HG02884 (cell line): Measurements from ENCODE around the gene SMC3.
A peak's percentile ranks its signal among the peaks of the same experiment; 100 is the strongest.
"Not testable (repeated sequence)": the region's sequence is repeated elsewhere in the genome, so short reads cannot be mapped to it uniquely, and the experiment has no call there.

ENCODE experiments used
- ATAC-seq: cut with Tn5 transposase; IDR thresholded peaks from one replicate; pipeline ENCODE4 v1.9.1; 2021; ENCODE audit warnings: mild to moderate bottlenecking, moderate library complexity; ENCODE audit not compliant: unreplicated experiment

Gene SMC3

GRCh38 chr10:110567201-110568054, at the start of gene SMC3:
Gene SMC3, plus strand, starts transcription at chr10:110567695. Its CDS starts 122 bp downstream, at chr10:110567817.
- peak; percentile 79 for ATAC-seq

DNA sequence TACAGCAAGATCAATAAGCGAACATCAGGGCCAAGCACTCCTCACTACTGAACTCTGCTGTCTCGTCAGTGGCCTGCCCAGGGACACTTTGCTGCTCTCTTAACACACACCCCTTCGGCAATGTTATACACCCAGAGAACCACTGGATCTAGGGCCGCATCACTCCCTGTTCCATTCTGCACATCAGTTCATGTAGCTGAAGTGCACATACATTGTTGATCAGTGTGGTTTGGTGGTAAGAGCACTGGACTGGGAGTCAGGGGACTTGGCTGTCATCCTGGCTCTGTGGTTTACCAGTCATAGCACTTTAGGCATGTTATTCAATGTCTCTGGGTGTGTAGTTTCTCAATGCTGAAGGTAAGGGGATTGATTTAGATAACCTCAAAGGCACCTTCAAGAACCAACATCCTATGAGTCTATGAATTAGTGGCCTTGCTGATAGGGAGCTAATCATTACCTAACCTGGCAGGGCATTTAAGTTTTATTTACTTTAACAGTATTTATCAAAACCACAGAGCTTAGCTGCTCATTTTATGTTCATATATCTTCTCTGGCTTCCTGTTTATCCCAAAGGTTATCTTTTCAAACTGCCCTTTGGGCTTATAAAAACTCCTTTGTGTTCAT, 45.0 kb upstream of the SMC3 start:
- no peak for ATAC-seq

- ATAC-seq = no peak
Observed at GRCh38 chr10:110523736-110524135, 43.8 kb upstream of the SMC3 start.

- no peak for ATAC-seq
Observed at GRCh38 chr10:110524179-110524858, 43.2 kb upstream of the SMC3 start.

DNA sequence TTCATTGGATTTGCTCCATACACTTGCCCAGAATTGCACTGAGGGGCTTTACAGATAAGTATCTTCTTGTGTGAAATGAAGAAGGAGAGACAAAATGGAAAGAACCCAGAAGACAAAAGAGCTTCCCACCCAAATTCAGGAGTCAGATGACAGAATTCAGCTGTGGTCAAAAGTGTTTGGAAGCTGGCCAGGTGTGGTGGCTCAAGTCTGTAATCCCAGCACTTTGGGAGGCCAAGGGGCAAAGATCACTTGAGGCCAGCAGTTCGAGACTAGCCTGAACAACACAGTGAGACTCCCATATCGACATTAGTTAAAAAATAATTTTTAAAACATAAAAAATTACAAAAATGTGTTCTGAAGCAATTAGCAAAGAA, 42.6 kb upstream of the SMC3 start:
- ATAC-seq = no peak

DNA sequence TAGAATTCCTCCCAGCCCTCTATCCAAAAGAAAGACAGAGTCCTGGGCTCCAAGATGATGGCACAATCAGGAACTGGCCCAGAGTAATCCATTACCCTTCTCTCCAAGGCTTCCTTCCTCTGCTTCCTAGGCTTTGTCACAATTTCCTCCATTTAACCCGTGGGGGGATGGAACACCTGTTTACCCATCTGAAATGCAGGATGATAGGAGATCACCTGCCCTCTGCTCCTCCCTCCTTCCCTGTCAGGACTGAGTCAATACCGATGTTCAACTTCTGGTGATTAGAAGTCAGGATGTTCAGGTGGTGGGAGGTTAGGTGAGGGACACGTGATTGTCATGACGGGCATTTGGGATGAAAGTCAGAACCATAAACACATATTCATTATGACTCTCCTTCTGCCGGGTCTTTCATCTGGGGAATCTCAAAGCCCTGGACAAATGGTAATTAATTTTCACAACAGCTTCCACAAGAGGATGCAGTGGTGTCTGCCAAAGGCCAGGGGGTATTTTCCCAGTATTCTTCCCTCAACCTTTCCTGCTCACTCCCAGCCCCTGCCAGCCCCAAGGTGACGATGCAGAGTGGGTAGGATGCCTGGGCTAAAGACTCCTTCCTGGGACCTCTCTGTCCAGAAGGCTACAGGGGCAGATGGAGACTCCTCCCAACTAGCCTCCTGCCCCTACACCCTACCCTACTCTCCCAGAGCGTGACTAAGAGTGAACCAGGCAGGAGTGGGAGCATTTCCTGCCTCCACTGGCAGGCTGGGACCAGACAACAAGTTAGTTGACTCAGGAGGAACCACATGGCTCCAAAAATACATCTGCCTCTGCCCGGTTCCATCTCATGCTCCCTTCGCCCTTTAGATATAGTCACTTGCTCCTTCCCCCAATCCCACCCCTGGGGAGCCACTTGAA, 41.9 kb upstream of the SMC3 start:
- no peak for ATAC-seq

- no peak for ATAC-seq
Observed at GRCh38 chr10:110527731-110528171, 39.7 kb upstream of the SMC3 start.

- peak; percentile 14 for ATAC-seq
Observed at GRCh38 chr10:110528224-110528996, 39.1 kb upstream of the SMC3 start.

- ATAC-seq = peak; percentile 89
Observed at GRCh38 chr10:110528997-110529524, 38.4 kb upstream of the SMC3 start.

DNA sequence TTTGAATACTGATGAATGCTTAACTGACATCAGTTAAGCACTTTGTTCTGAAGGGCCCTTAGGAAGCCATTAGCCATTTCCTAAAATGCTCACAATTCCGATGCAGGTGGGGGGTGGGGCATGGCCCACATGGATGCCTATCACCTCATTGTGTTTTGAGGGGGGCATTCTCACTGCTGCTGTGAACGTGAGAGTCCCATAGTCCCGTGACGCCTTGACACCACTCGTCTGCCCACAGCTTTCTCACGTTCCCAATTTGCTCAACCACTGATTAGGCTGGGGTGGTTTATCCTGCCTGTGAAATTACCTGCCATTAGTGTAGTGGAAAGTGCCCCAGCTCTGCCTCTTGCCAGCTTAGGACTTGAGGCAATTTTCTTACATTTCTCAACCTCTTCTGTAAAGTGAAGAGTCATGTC, 37.9 kb upstream of the SMC3 start:
- ATAC-seq = no peak

DNA sequence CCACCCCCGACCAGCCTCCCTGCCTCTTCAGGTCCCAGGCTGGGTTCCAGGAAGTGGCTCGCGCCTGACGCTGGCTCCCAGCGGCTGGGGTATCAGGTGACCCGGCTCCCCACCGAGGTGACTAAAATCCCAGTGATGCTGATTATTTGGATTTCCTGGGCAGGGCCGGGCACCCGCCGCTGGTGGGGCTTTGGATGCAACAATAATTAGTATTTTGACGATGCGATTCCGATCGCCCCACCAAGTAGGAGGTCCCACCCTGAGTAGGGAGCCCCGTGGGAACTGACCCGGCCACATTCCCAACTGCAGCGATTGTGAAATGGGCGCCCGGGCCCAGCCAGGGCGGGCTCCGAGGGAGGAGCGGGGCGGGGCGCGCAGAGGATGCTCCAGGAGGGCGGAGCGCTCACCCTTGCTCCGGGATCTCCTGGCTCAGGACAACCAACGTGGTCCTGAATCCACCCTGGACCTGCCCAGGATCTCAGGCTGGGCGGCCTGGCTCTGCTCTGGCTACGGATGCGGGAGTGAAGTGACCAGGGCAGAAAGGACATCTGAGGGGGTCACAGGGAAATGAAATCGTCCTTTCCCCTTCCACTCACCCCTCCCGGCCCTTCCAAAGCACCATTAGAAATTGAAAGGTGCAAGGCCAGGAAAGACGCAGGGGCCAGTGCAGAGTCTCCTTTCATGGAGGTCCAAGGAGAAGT, 37.2 kb upstream of the SMC3 start:
- no peak for ATAC-seq

DNA sequence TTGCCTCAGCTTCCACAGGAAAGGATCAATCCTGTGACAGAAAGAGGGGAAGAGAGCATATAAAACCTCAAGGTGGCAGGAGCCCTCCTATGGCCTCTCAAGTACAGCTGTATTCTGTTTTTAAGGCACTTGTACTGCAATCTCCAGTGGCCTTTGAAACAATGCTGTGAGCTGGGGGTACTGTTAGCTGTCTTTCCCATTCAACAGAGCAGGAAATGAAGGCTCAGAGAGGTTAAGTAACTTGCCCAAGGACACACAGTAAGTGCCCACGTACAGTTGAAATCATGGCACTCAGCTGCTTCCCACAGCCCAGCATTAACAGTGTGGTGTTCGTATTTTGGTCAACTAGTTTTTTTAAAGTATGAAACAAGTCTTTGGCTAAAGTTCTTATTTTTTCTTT, 35.8 kb upstream of the SMC3 start:
- no peak for ATAC-seq

GRCh38 chr10:110532628-110533027, 34.9 kb upstream of the SMC3 start:
- not testable (repeated sequence) for ATAC-seq

DNA sequence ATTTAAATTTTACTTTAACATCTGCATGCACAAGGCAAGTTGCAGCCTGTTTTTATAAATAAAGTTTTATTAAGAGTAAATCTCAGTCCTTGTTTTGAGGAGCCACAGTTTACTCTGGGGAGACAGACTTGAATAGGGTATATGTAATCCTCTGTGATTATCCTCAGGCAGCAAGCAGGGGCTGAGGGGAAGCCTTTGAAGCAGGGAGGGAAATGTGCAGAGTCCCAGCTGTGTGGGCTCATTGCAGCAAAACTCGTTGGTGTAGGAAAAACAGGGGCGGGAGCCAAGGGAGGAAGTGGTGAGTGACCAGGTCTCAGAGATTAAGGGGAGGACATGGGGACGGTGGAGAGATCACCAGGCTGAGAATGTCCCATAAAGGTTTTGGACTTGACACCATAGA, 34.3 kb upstream of the SMC3 start:
- no peak for ATAC-seq

- ATAC-seq = no peak
Observed at GRCh38 chr10:110534571-110534970, 32.9 kb upstream of the SMC3 start.

GRCh38 chr10:110535958-110536891, 31.3 kb upstream of the SMC3 start:
- peak; percentile 82 for ATAC-seq

GRCh38 chr10:110539091-110539490, 28.4 kb upstream of the SMC3 start:
- no peak for ATAC-seq

DNA sequence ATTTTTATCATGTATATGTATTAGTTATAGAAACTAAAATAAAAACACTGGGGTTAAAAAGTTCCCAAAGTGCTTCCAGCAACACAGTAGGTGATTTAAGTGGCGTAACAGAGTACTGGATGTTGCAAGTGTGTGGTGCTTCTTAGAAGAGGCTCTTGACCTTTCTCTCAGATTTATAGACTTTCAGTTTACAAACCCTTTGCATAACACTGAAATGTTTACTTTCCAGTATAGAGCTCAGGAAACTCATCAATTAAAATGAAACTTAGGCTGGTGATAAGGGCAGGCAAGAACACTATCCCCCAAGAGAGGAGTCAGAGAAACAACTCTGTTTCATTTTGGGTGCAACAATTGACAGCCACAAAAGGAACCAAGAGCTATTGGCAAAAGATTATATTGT, 27.5 kb upstream of the SMC3 start:
- no peak for ATAC-seq
